ENCODE data around the gene GARNL3.
A peak's percentile ranks its signal among the peaks of the same experiment; 100 is the strongest.

GARNL3 gene

DNA sequence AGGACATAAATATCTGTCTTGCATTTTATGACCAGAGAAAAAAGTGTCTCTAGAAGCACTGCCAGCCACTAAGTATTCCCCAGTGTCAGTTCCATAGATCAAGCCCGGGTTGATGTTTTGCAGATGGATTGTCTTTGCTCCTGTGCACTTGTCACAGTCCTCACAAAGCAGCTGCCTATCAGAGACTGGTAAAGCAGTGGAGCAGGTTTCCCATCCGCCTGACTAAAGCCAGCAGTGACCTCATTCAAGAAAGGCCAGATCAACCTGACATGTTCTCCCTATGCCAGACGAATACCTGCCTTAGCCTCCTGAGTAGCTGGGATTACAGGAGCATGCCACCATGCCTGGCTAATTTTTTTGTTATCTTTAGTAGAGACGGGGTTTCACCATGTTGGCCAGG lies 26.8 kb upstream of the GARNL3 start:
- no peak for DNase-seq (ENCODE audit: low read depth)
- TF ChIP-seq, protein P1, sequence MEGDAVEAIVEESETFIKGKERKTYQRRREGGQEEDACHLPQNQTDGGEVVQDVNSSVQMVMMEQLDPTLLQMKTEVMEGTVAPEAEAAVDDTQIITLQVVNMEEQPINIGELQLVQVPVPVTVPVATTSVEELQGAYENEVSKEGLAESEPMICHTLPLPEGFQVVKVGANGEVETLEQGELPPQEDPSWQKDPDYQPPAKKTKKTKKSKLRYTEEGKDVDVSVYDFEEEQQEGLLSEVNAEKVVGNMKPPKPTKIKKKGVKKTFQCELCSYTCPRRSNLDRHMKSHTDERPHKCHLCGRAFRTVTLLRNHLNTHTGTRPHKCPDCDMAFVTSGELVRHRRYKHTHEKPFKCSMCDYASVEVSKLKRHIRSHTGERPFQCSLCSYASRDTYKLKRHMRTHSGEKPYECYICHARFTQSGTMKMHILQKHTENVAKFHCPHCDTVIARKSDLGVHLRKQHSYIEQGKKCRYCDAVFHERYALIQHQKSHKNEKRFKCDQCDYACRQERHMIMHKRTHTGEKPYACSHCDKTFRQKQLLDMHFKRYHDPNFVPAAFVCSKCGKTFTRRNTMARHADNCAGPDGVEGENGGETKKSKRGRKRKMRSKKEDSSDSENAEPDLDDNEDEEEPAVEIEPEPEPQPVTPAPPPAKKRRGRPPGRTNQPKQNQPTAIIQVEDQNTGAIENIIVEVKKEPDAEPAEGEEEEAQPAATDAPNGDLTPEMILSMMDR (IDR thresholded peaks at IDR 0.05; ENCODE audit: insufficient read depth, low read depth, low read length, missing control alignments), result no peak
- no peak overlapping the region for H3K4me3 ChIP-seq (ENCODE audit: low read depth, low read length)

DNA sequence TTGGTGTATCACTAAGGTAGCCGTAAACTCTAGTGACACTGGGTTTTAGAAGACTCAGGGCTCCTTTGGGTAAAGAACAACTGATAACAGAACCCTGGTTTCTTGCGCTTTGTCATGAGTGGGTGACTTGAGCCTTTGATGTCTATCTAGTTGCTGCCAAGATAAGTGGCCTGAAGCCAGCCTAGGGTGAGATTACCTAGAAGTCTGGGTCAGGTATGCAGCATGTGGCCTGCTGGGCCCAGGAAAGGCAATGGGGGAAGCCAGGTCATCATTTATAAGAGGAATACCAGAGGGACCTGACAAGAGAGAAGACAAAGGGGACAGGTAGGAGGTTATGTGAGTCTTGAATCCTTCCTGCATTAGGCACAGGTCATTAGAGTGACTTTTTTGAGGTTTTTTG lies 23.2 kb upstream of the GARNL3 start:
- DNase-seq (ENCODE audit: low read depth), result no peak
- H3K4me3 ChIP-seq (ENCODE audit: low read depth, low read length), result no peak overlapping the region
- TF ChIP-seq, protein P1 (IDR thresholded peaks at IDR 0.05; ENCODE audit: insufficient read depth, low read depth, low read length, missing control alignments), result no peak

DNA sequence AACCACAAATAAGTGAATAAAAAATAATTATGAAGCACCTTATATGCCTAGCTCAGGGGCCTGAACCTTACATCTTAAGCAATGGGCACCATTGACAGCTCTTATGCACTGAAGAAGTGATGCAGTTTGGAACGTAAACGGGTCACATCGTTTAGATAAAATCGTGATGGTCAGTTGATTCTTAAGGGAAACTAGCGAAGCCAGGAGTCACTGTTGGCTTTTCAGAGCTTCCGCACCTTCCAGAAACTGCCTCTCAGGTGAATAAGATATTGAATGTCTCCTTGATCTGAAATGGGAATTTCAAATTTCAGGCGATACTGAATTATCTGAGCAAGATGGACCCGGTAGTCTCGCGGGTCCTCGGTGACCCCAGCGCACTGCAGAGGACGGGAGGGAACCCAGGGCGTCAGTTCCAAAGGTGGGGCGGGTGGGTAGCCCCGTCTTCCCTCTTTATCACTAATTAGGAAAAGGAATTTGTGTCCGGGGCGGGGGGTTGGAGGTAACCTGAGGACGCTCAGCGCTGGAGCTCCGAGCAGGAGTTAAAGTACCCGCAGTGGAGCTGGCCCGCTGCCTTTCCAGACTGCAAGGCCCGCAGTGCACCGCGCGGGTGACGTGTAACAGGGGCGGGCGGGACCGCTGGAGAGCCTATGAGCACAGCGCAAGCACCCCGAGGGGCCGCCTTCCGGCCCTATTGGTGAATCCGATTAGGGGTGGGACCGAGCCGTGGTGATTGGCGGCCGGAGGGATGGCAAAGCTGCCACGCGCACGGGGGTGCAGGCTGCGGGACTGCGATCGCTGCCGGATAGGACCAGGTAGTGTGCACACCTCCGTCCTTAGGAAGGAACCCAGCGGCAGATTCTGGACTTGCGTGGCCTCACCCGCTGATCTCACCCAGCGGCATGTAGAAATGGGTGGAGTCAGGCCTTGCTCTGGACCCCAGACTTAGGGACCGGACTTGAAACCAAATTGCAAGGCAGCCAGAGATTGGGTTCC lies 19.7 kb upstream of the GARNL3 start:
- TF ChIP-seq, protein P1 (IDR thresholded peaks at IDR 0.05; ENCODE audit: insufficient read depth, low read depth, low read length, missing control alignments), result no peak
- DNase-seq (ENCODE audit: low read depth), result peak; percentile 97
- H3K4me3 ChIP-seq (ENCODE audit: low read depth, low read length), result peak overlapping the region; percentile 79

DNA sequence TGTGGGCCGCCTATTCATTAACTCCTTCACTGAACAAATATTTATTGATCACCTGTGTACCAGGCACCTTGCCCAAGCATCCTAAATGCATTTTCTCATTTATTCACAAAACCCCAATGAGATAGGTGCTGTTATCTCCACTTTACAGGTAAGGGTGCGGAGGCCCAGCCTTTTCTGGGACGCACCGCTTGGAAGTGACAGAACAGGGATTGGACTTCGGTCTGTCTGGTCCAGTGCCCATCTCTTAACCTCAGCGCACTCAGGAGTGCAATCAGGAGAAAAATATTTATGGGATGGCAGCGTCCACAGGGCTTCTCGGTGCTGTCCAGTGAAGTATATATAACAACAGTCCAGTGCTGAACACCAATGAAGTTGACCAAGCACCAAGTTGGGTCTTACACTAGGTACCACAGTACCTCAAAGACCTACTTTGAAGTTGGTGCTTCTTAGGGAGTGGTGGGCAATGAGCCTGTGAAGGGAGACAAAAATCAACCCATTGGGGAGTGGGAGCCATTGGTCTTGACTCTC lies 18.9 kb upstream of the GARNL3 start:
- TF ChIP-seq, protein P1 (IDR thresholded peaks at IDR 0.05; ENCODE audit: insufficient read depth, low read depth, low read length, missing control alignments), result no peak
- DNase-seq (ENCODE audit: low read depth), result no peak

DNA sequence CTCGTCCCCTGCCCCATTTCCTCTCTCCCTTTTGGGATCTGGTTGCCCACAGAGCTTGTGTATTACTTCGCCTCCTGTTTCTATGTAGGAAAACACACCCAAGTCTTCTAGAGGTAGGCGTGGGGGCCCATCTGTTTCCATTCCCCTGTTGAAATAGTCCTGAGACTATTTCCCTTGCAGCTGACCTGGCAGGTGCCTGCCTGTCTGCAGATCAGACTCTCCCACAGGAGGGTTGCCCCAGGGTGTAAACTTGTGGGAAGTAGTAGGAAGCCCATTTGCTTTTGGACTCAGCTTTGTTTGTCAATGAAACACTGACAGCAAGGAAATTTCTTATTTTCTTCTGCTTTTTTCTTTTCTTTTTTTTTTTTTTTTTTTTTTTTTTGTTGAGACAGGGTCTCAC lies 16.3 kb upstream of the GARNL3 start:
- no peak overlapping the region for H3K4me3 ChIP-seq (ENCODE audit: low read depth, low read length)
- no peak for DNase-seq (ENCODE audit: low read depth)
- TF ChIP-seq, protein P1 (IDR thresholded peaks at IDR 0.05; ENCODE audit: insufficient read depth, low read depth, low read length, missing control alignments), result no peak

More for the DNA sequence above, 18.9 kb upstream of the GARNL3 start:
- peak overlapping the region; percentile 79 for H3K4me3 ChIP-seq (ENCODE audit: low read depth, low read length)

DNA sequence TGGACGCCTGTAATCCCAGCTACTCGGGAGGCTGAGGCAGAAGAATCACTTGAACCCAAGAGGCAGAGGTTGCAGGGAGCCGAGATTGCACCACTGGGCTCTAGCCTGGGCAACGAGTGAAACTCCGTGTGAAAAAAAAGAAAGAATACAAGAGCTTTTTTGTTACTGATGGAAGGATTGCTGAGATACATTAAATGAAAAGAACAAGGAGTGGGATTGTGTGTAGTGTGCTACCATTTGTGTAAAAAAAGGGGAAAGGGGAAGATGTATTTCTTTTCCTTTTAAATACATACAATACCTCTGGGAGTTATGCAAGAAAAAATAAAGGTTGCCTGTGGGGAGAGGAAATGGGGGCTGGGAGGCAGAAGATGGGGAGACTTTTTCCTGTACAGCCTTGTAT lies 14.7 kb upstream of the GARNL3 start:
- no peak overlapping the region for H3K4me3 ChIP-seq (ENCODE audit: low read depth, low read length)
- DNase-seq (ENCODE audit: low read depth), result no peak
- TF ChIP-seq, protein P1 (IDR thresholded peaks at IDR 0.05; ENCODE audit: insufficient read depth, low read depth, low read length, missing control alignments), result no peak

All from GM12865 (cell line).